ENCODE measurements around the gene TGFBR1. TPM values are rescaled to one million over a fixed set of nuclear protein-coding genes. Genes with fewer than 3 reads are reported as not detected.
A peak's percentile ranks its signal among the peaks of the same experiment; 100 is the strongest.

The TGFBR1 gene
- total RNA-seq, 1 donor from 2014 or later = 78.8 TPM

- H3K9me3 ChIP-seq = no peaks in the 10 kb centered on the region
- H3K4me3 ChIP-seq = peak overlapping the region; percentile 36
- no peak overlapping the region for H3K27ac ChIP-seq
- H3K4me1 ChIP-seq = peaks cover 13% of the 10 kb centered on the region
- no peak for ATAC-seq
- no peak for DNase-seq
- no peak for TF ChIP-seq CTCF (IDR thresholded peaks at IDR 0.05)
- intact Hi-C loops (cut with DNase I) = no loop called here
- H3K27me3 ChIP-seq (ENCODE audit: low read depth) = no peaks in the 10 kb centered on the region
- H3K36me3 ChIP-seq = no peaks in the 10 kb centered on the region
These were observed 80.4 kb downstream of the TGFBR1 start for GRCh38 chr9:99185348-99185632.

GRCh38 chr9:99185934-99186333, 81.0 kb downstream of the TGFBR1 start:
- Histone ChIP-seq H3K9me3 (no peaks in the 10 kb centered on the region), H3K27me3 (ENCODE audit: low read depth) (no peaks in the 10 kb centered on the region), H3K36me3 (no peaks in the 10 kb centered on the region), H3K27ac (no peak overlapping the region), H3K4me1 (peaks cover 13% of the 10 kb centered on the region), H3K4me3 (no peak overlapping the region)
- ATAC-seq (no peak), DNase-seq (no peak)
- TF ChIP-seq CTCF (IDR thresholded peaks at IDR 0.05) = no peak
- intact Hi-C loops (cut with DNase I) = no loop called here

- no peaks in the 10 kb centered on the region for H3K27me3 ChIP-seq (ENCODE audit: low read depth)
- peaks cover 13% of the 10 kb centered on the region for H3K4me1 ChIP-seq
- H3K9me3 ChIP-seq = no peaks in the 10 kb centered on the region
- no peaks in the 10 kb centered on the region for H3K36me3 ChIP-seq
- DNase-seq (no peak), ATAC-seq (no peak)
- H3K27ac ChIP-seq = no peak overlapping the region
- intact Hi-C loops (cut with DNase I) = no loop called here
- TF ChIP-seq CTCF (IDR thresholded peaks at IDR 0.05) = no peak
- no peak overlapping the region for H3K4me3 ChIP-seq
These were observed 82.4 kb downstream of the TGFBR1 start for GRCh38 chr9:99187311-99187710.

- no peak overlapping the region for H3K27ac ChIP-seq
These were observed 84.3 kb downstream of the TGFBR1 start for GRCh38 chr9:99189186-99189585.

GRCh38 chr9:99189887-99190596, 85.1 kb downstream of the TGFBR1 start:
- H3K36me3 ChIP-seq = no peaks in the 10 kb centered on the region
- intact Hi-C loops (cut with DNase I) = no loop called here
- no peak overlapping the region for H3K27ac ChIP-seq
- no peak overlapping the region for H3K4me3 ChIP-seq
- DNase-seq = no peak
- H3K4me1 ChIP-seq = peaks cover 3% of the 10 kb centered on the region
- TF ChIP-seq CTCF (IDR thresholded peaks at IDR 0.05) = no peak
- H3K27me3 ChIP-seq (ENCODE audit: low read depth) = no peaks in the 10 kb centered on the region
- no peak for ATAC-seq
- no peaks in the 10 kb centered on the region for H3K9me3 ChIP-seq

More at GRCh38 chr9:99189186-99189585, 84.3 kb downstream of the TGFBR1 start:
- intact Hi-C loops (cut with DNase I) = no loop called here
- TF ChIP-seq CTCF (IDR thresholded peaks at IDR 0.05) = no peak
- no peaks in the 10 kb centered on the region for H3K36me3 ChIP-seq
- no peaks in the 10 kb centered on the region for H3K27me3 ChIP-seq (ENCODE audit: low read depth)
- H3K9me3 ChIP-seq = no peaks in the 10 kb centered on the region
- no peak for ATAC-seq
- no peak for DNase-seq
- peaks cover 12% of the 10 kb centered on the region for H3K4me1 ChIP-seq
- H3K4me3 ChIP-seq = no peak overlapping the region
